GM18507 (cell line): ENCODE measurements around the gene ABCC12.
"Not testable (repeated sequence)": the region's sequence is repeated elsewhere in the genome, so short reads cannot be mapped to it uniquely, and the experiment has no call there.

ENCODE experiments used
- DNase-seq: peaks from one replicate; pipeline ENCODE4 v3.0.0; 2011; ENCODE audit warnings: low read depth; ENCODE audit not compliant: insufficient read length; ENCODE audit errors: extremely low spot score
- FAIRE-seq: peaks from 2 replicates; lab custom pipeline; 2011; peaks lifted over from hg19 to GRCh38; lab: Jason Lieb, UNC

Gene ABCC12

GRCh38 chr16:48168075-48168474 lies 12.3 kb upstream of the ABCC12 start:
- FAIRE-seq (no peak), DNase-seq (no peak)

- not testable (repeated sequence) for DNase-seq, FAIRE-seq
Observed at GRCh38 chr16:48166617-48167016, 10.8 kb upstream of the ABCC12 start.

GRCh38 chr16:48165961-48166578 lies 10.3 kb upstream of the ABCC12 start:
- DNase-seq (no peak), FAIRE-seq (peak; percentile 18)

- DNase-seq (peak; percentile 52), FAIRE-seq (peak; percentile 77)
Observed at GRCh38 chr16:48164907-48165715, 9.3 kb upstream of the ABCC12 start.

- FAIRE-seq = no peak
- DNase-seq = no peak
Observed at GRCh38 chr16:48162839-48163410, 7.1 kb upstream of the ABCC12 start.

- FAIRE-seq (no peak), DNase-seq (no peak)
Observed at GRCh38 chr16:48161906-48162305, 6.1 kb upstream of the ABCC12 start.

GRCh38 chr16:48160575-48160974 lies 4.8 kb upstream of the ABCC12 start:
- no peak for FAIRE-seq
- DNase-seq = no peak

- peak; percentile 66 for FAIRE-seq
Observed at GRCh38 chr16:48158296-48158695, 2.5 kb upstream of the ABCC12 start.

GRCh38 chr16:48157794-48158193 lies 2.0 kb upstream of the ABCC12 start:
- FAIRE-seq (peak; percentile 21), DNase-seq (no peak)

More at GRCh38 chr16:48158296-48158695, 2.5 kb upstream of the ABCC12 start:
- DNase-seq = no peak

- no peak for FAIRE-seq
- DNase-seq = no peak
Observed at GRCh38 chr16:48157302-48157701, 1.5 kb upstream of the ABCC12 start.

- FAIRE-seq (peak; percentile 78), DNase-seq (peak; percentile 42)
Observed at GRCh38 chr16:48156790-48157209, 1.0 kb upstream of the ABCC12 start.

GRCh38 chr16:48153774-48154173 lies 2.0 kb downstream of the ABCC12 start:
- FAIRE-seq (no peak), DNase-seq (no peak)

- no peak for FAIRE-seq
- no peak for DNase-seq
Observed at GRCh38 chr16:48152226-48152625, 3.6 kb downstream of the ABCC12 start.

- DNase-seq (no peak), FAIRE-seq (no peak)
Observed at GRCh38 chr16:48150707-48151106, 5.1 kb downstream of the ABCC12 start.

- DNase-seq (no peak), FAIRE-seq (no peak)
Observed at GRCh38 chr16:48146710-48147109, 9.1 kb downstream of the ABCC12 start.

- no peak for FAIRE-seq
Observed at GRCh38 chr16:48146131-48146530, 9.7 kb downstream of the ABCC12 start.

GRCh38 chr16:48143812-48144368 lies 11.9 kb downstream of the ABCC12 start:
- FAIRE-seq (no peak), DNase-seq (no peak)

More at GRCh38 chr16:48146131-48146530, 9.7 kb downstream of the ABCC12 start:
- DNase-seq = no peak

GRCh38 chr16:48140821-48141220 lies 15.0 kb downstream of the ABCC12 start:
- no peak for FAIRE-seq

GRCh38 chr16:48139517-48139916 lies 16.3 kb downstream of the ABCC12 start:
- no peak for DNase-seq

More at GRCh38 chr16:48140821-48141220, 15.0 kb downstream of the ABCC12 start:
- no peak for DNase-seq

GRCh38 chr16:48138543-48138942 lies 17.2 kb downstream of the ABCC12 start:
- DNase-seq (no peak), FAIRE-seq (no peak)

More at GRCh38 chr16:48139517-48139916, 16.3 kb downstream of the ABCC12 start:
- FAIRE-seq = no peak
